Measurements from ENCODE around the gene PTER. TPM values are rescaled to one million over a fixed set of nuclear protein-coding genes. Genes with fewer than 3 reads are reported as not detected.

PTER gene
- total RNA-seq, 2 donors from 2014 or later: 6.2 to 11.2 TPM

GRCh38 chr10:16559236-16559773 is 122.5 kb downstream of the PTER start:
- no peak for TF ChIP-seq CTCF (IDR thresholded peaks at IDR 0.05)
- no peak for ATAC-seq (ENCODE audit: insufficient number of reproducible peaks, low FRiP score, low read depth)
- Histone ChIP-seq H3K27ac (no peak overlapping the region), H3K36me3 (no peaks in the 10 kb centered on the region), H3K27me3 (replicated peaks; ENCODE audit: insufficient read depth) (no peaks in the 10 kb centered on the region), H3K4me1 (ENCODE audit: control insufficient read depth in 1 of 2, low read depth in 2 of 2) (no peaks in the 10 kb centered on the region), H3K4me3 (no peak overlapping the region), H3K9me3 (no peaks in the 10 kb centered on the region)
- DNase-seq (ENCODE audit: low spot score): no peak

GRCh38 chr10:16562891-16563290 is 126.1 kb downstream of the PTER start:
- Histone ChIP-seq H3K4me1 (ENCODE audit: control insufficient read depth in 1 of 2, low read depth in 2 of 2) (no peaks in the 10 kb centered on the region), H3K27me3 (replicated peaks; ENCODE audit: insufficient read depth) (no peaks in the 10 kb centered on the region), H3K27ac (no peak overlapping the region), H3K36me3 (no peaks in the 10 kb centered on the region), H3K9me3 (no peaks in the 10 kb centered on the region), H3K4me3 (no peak overlapping the region)
- TF ChIP-seq CTCF (IDR thresholded peaks at IDR 0.05): no peak
- DNase-seq (ENCODE audit: low spot score): no peak
- ATAC-seq (ENCODE audit: insufficient number of reproducible peaks, low FRiP score, low read depth): no peak

Other genes starting within 250 kb of the PTER start
- not detected for gene C1QL3, start 84.9 kb downstream of the PTER start, total RNA-seq

All from thoracic aorta (tissue), 2 donors.